NCI-H2081 treated with DMSO at 0.1 percent for 48 hours (cell line): ENCODE results near the gene FAM170B.

Experiments used
- DNase-seq: peaks from one replicate; lab custom pipeline; 2025; lab: John Stamatoyannopoulos, UW

Gene FAM170B

GRCh38 chr10:49106451-49106850, 27.4 kb downstream of the FAM170B start:
- no peak for DNase-seq

GRCh38 chr10:49105076-49105475, 28.7 kb downstream of the FAM170B start:
- DNase-seq, result no peak

- DNase-seq, result no peak
These were observed 29.5 kb downstream of the FAM170B start for GRCh38 chr10:49104323-49104722.

DNA sequence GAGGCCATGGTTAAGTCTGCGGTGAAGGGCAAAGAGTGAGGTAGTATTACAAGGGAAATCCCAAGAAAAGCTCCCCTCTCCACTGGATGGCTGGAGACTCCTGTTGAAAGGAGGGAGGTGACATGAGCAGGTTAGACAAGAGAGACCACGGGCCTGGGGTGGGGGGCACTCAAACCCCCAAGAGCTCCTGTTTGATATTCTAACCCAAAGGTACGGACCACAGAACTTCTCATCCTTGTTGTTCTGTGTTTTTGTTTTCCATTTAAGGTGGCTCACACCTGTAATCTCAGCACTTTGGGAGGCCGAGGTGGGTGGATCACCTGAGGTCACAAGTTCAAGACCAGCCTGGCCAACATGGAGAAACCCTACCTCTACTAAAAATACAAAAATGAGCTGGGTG, 30.1 kb downstream of the FAM170B start:
- no peak for DNase-seq

DNA sequence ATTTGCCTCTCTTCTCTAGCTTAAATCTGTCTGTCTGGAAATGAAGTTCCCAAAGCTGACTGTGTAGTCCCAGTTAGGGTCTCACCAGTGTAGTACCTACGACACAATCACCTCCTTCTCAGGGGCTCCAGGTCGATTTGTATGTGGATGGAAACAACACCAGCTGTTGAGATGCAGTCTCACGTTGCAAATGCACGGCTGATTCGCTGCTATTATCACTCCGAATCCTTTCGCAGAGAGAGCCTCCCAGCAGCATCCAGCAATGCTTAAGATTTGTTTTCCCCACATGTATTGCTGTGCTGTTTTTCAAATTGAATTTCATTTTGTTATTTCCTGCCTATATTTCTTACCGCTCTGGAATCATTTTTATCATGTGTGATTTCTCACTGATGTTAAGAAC, 34.8 kb downstream of the FAM170B start:
- DNase-seq, result no peak

GRCh38 chr10:49096890-49097445, 36.9 kb downstream of the FAM170B start:
- DNase-seq, result no peak

GRCh38 chr10:49094646-49095045, 39.2 kb downstream of the FAM170B start:
- DNase-seq, result no peak

DNA sequence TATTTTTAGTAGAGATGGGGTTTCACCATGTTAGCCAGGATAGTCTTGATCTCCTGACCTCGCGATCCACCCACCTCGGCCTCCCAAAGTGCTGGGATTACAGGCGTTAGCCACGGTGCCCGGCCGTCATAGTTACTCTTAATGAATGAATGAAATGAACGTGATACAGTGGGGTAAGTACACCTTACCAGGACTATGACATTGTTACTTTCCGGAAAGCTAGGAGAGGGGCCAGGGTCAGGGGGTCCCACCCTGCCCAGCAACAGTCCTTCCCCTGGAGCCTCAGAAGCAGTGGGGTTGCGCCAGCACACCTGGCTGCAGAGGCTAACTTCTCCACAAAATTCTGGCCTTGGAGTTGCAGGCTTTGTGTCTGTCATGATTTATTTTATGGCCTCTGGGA, 39.9 kb downstream of the FAM170B start:
- no peak for DNase-seq

DNA sequence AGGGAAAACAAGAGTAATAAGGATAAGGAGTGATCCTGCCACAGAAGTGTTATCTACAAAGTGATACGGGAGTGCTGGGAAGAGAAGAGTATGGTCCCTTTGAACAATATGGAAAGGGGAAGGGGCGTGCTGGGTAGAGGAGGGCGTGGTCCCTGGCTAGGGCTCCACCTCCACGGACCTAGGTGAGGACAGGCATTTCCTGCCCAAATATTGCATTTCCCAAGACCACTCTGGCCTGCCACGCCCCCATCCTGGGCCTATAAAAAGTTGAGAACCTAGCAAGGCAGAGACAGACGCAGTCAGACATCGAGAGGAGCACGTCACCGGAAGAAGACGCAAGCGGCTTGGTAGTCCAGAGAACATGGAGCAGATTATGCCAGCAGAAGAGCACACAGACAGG, 41.3 kb downstream of the FAM170B start:
- DNase-seq, result no peak

- DNase-seq, result no peak
These were observed 42.2 kb downstream of the FAM170B start for GRCh38 chr10:49091450-49092210.

- no peak for DNase-seq
These were observed 43.0 kb downstream of the FAM170B start for GRCh38 chr10:49090696-49091380.

- no peak for DNase-seq
These were observed 43.6 kb downstream of the FAM170B start for GRCh38 chr10:49090189-49090575.

DNA sequence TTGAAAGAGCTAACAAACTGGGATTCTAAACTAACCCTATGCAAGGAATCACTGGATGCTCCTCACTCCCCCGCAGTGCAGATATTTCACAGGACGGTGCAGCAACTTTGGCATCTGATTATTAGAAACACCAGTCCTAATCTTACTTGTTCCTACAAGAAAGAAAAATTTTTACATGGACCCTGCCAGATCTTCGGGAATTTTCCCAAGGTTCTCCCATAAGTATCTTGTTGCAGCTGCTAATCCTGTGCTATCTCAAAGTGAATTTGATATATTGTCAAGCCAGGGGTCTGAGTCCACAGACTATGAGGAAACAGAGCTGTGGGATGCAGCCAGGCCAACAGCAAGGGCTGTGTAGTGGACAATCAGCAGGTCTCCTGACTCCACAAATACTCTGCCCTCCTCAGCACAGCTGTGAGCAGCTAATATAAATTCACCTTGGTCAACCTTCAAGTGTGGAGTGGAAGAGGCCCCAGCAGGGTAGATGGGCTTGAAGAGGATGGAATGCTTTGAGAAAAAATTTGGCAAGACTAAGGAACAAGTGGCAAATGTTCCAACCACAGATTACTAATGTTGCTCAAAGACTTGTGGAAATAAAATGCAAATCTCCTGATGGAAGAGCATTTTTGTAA, 44.1 kb downstream of the FAM170B start:
- DNase-seq, result no peak

DNA sequence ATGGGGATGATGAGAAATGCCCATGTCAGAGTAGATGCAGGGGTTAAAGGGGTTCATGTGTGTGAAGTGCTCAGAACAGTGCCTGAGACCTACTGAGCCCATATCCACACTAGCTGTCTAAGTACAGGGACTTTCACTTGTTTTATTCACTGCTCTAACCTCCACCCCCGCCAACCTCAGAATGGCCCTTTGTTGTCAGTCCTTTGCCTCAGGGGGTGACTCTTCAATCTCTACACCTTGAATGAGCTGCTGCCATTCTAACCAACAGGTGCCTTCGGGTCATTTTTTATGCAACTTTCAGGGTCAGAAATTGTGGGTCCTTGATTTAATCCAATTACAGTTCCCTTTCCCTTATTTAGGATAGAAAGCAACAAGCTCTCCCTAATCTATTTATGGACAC, 44.7 kb downstream of the FAM170B start:
- DNase-seq, result no peak

DNA sequence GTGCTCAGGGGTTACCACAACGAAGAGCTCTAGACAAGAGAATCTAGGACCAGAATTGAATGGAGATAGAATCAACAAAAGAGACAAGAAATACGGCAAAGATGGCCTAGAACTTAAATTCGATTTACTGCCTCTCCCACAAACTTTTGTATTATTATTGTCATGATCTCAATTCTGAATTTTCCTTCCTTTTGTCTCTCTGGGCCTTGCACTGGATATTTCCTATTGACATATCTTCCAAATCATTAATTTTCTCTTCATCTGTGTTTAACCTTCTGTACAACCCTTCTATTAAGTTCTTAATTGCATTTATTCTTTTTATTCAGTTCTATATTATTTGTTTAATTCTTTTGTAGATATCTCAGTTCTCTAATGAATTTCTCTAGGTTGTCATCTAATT, 46.9 kb downstream of the FAM170B start:
- no peak for DNase-seq

- DNase-seq, result no peak
These were observed 50.6 kb downstream of the FAM170B start for GRCh38 chr10:49083261-49083660.

GRCh38 chr10:49082766-49083165, 51.1 kb downstream of the FAM170B start:
- no peak for DNase-seq

- no peak for DNase-seq
These were observed 52.1 kb downstream of the FAM170B start for GRCh38 chr10:49081547-49082275.
